Stimulated activated CD8-positive, alpha-beta memory T cell treated with anti-CD3 and anti-CD28 coated beads, Interleukin-4, amount 100 ng/mL, for 48 hours (primary cell): ENCODE data around the gene JARID2.

Experiments
- DNase-seq: peaks from one replicate; pipeline ENCODE4 v3.0.0-alpha.2; 2020

The JARID2 gene

GRCh38 chr6:15500078-15500740 is 254.3 kb downstream of the JARID2 start:
- no peak for DNase-seq

GRCh38 chr6:15500901-15501825 is 255.3 kb downstream of the JARID2 start:
- no peak for DNase-seq

GRCh38 chr6:15501826-15502445 is 256.1 kb downstream of the JARID2 start:
- DNase-seq = no peak

- DNase-seq = no peak
Measured at GRCh38 chr6:15502446-15503345, 256.8 kb downstream of the JARID2 start.

- DNase-seq = no peak
Measured at GRCh38 chr6:15503346-15503680, 257.4 kb downstream of the JARID2 start.

GRCh38 chr6:15504040-15504495 is 258.2 kb downstream of the JARID2 start:
- DNase-seq = no peak

- no peak for DNase-seq
Measured at GRCh38 chr6:15504581-15505350, 258.9 kb downstream of the JARID2 start.

GRCh38 chr6:15505463-15505918 is 259.6 kb downstream of the JARID2 start:
- DNase-seq = no peak

- no peak for DNase-seq
Measured at GRCh38 chr6:15506066-15506465, 260.2 kb downstream of the JARID2 start.

- DNase-seq = no peak
Measured at GRCh38 chr6:15507221-15507620, 261.4 kb downstream of the JARID2 start.

- DNase-seq = no peak
Measured at GRCh38 chr6:15507746-15508145, 261.9 kb downstream of the JARID2 start.

- no peak for DNase-seq
Measured at GRCh38 chr6:15508441-15508871, 262.6 kb downstream of the JARID2 start.

GRCh38 chr6:15508931-15509330 is 263.1 kb downstream of the JARID2 start:
- no peak for DNase-seq

GRCh38 chr6:15509335-15509933 is 263.6 kb downstream of the JARID2 start:
- DNase-seq = no peak

GRCh38 chr6:15510121-15510520 is 264.3 kb downstream of the JARID2 start:
- no peak for DNase-seq

- DNase-seq = no peak
Measured at GRCh38 chr6:15510536-15511247, 264.8 kb downstream of the JARID2 start.

GRCh38 chr6:15511248-15512125 is 265.6 kb downstream of the JARID2 start:
- no peak for DNase-seq

- no peak for DNase-seq
Measured at GRCh38 chr6:15512126-15512525, 266.3 kb downstream of the JARID2 start.

GRCh38 chr6:15512721-15513120 is 266.9 kb downstream of the JARID2 start:
- no peak for DNase-seq
